Astrocyte (in vitro differentiated cells and primary cell): ENCODE data around the gene CXCL14. TPM values are rescaled to one million over a fixed set of nuclear protein-coding genes. Genes with fewer than 3 reads are reported as not detected.

Experiments used
- DNase-seq: peaks from one replicate; pipeline ENCODE4 v3.0.0-alpha.2; 2010; ENCODE audit warnings: low read depth
- FAIRE-seq: peaks from 2 replicates; lab custom pipeline; 2011; peaks lifted over from hg19 to GRCh38; lab: Jason Lieb, UNC
- H2AFZ ChIP-seq: 2 replicates; pipeline ENCODE4 v1.6.0; 2012; ENCODE audit warnings: low read depth, low read length, inconsistent platforms
- H3K27ac ChIP-seq: 2 replicates; pipeline ENCODE4 v1.5.1; 2011; ENCODE audit warnings: low read depth, low read length, inconsistent platforms
- H3K27me3 ChIP-seq: 2 replicates; pipeline ENCODE4 v1.6.0; 2011; ENCODE audit warnings: low read length, inconsistent platforms; ENCODE audit not compliant: insufficient read depth
- H3K36me3 ChIP-seq: 2 replicates; pipeline ENCODE4 v1.5.1; 2011; ENCODE audit warnings: low read length, inconsistent platforms; ENCODE audit not compliant: insufficient read depth
- H3K4me1 ChIP-seq: 2 replicates; pipeline ENCODE4 v1.5.1; 2011; ENCODE audit warnings: low read length, inconsistent platforms; ENCODE audit not compliant: insufficient read depth
- H3K4me2 ChIP-seq: 2 replicates; pipeline ENCODE4 v1.6.0; 2012; ENCODE audit warnings: low read length, inconsistent platforms
- H3K4me3 ChIP-seq: 2 replicates; pipeline ENCODE4 v1.5.1; 2011; ENCODE audit warnings: low read depth, mild to moderate bottlenecking, low read length, inconsistent platforms; ENCODE audit not compliant: insufficient read depth
- H3K79me2 ChIP-seq: 2 replicates; pipeline ENCODE4 v1.6.0; 2012; ENCODE audit warnings: mild to moderate bottlenecking, low read length, inconsistent platforms; ENCODE audit not compliant: insufficient read depth
- H3K9ac ChIP-seq: 2 replicates; pipeline ENCODE4 v1.6.0; 2012; ENCODE audit warnings: mild to moderate bottlenecking, low read length, inconsistent platforms
- H3K9me3 ChIP-seq: 2 replicates; pipeline ENCODE4 v1.5.1; 2012; ENCODE audit warnings: low read depth, mild to moderate bottlenecking, low read length, inconsistent platforms; ENCODE audit not compliant: insufficient read depth
- H4K20me1 ChIP-seq: 2 replicates; pipeline ENCODE4 v1.6.0; 2012; ENCODE audit warnings: low read length, inconsistent platforms; ENCODE audit not compliant: insufficient read depth
- H3K27ac Mint-ChIP-seq: one replicate; pipeline ENCODE4 v1.8.0; 2021; ENCODE audit warnings: mild to moderate bottlenecking, mixed read lengths; ENCODE audit not compliant: unreplicated experiment
- H3K27me3 Mint-ChIP-seq: one replicate; pipeline ENCODE4 v1.8.0; 2021; ENCODE audit warnings: low read depth, mixed read lengths; ENCODE audit not compliant: unreplicated experiment
- H3K36me3 Mint-ChIP-seq: one replicate; pipeline ENCODE4 v1.8.0; 2021; ENCODE audit warnings: low read depth, mixed read lengths; ENCODE audit not compliant: unreplicated experiment
- H3K4me1 Mint-ChIP-seq: one replicate; pipeline ENCODE4 v1.8.0; 2021; ENCODE audit warnings: low read depth, mixed read lengths; ENCODE audit not compliant: unreplicated experiment
- H3K4me3 Mint-ChIP-seq: one replicate; pipeline ENCODE4 v1.8.0; 2021; ENCODE audit warnings: mild to moderate bottlenecking, moderate library complexity, mixed read lengths; ENCODE audit not compliant: unreplicated experiment
- H3K9me3 Mint-ChIP-seq: one replicate; pipeline ENCODE4 v1.8.0; 2021; ENCODE audit warnings: mild to moderate bottlenecking, mixed read lengths; ENCODE audit not compliant: unreplicated experiment
- EZH2 ChIP-seq: IDR thresholded peaks from 2 replicates; pipeline ENCODE4 v1.6.1; 2012; ENCODE audit warnings: mild to moderate bottlenecking, low read length, inconsistent platforms; ENCODE audit not compliant: insufficient read depth
- total RNA-seq: library from RNA; stranded (reverse); gene quantifications from 2 replicates; pipeline ENCODE4 v1.2.1, GENCODE V29; 2021
- TF ChIP-seq, protein P1 (sequence below): IDR thresholded peaks from 2 replicates; pipeline ENCODE4 v1.5.1; 2011; ENCODE audit warnings: low read depth, mild to moderate bottlenecking, inconsistent platforms, low read length, moderate library complexity; ENCODE audit not compliant: insufficient read depth

CXCL14 gene
- total RNA-seq, 1 donor from 2014 or later: 1.0 TPM

- no peaks in the 10 kb centered on the region for H4K20me1 ChIP-seq
- Mint-ChIP-seq H3K4me1 (no peaks in the 10 kb centered on the region), H3K9me3 (peaks cover 20% of the 10 kb centered on the region), H3K27me3 (peaks cover 91% of the 10 kb centered on the region), H3K36me3 (no peaks in the 10 kb centered on the region), H3K27ac (no peak overlapping the region), H3K4me3 (no peak overlapping the region)
- no peak overlapping the region for H3K4me3 ChIP-seq
- no peak overlapping the region for H3K9ac ChIP-seq
- FAIRE-seq (no peak), DNase-seq (no peak)
- TF ChIP-seq EZH2: no peak
- TF ChIP-seq, protein P1, sequence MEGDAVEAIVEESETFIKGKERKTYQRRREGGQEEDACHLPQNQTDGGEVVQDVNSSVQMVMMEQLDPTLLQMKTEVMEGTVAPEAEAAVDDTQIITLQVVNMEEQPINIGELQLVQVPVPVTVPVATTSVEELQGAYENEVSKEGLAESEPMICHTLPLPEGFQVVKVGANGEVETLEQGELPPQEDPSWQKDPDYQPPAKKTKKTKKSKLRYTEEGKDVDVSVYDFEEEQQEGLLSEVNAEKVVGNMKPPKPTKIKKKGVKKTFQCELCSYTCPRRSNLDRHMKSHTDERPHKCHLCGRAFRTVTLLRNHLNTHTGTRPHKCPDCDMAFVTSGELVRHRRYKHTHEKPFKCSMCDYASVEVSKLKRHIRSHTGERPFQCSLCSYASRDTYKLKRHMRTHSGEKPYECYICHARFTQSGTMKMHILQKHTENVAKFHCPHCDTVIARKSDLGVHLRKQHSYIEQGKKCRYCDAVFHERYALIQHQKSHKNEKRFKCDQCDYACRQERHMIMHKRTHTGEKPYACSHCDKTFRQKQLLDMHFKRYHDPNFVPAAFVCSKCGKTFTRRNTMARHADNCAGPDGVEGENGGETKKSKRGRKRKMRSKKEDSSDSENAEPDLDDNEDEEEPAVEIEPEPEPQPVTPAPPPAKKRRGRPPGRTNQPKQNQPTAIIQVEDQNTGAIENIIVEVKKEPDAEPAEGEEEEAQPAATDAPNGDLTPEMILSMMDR: no peak
- no peak overlapping the region for H2AFZ ChIP-seq
- no peak overlapping the region for H3K27ac ChIP-seq
- H3K4me1 ChIP-seq: no peaks in the 10 kb centered on the region
- H3K79me2 ChIP-seq: no peaks in the 10 kb centered on the region
- H3K27me3 ChIP-seq: peaks cover 40% of the 10 kb centered on the region
- peaks cover 4% of the 10 kb centered on the region for H3K9me3 ChIP-seq
- no peak overlapping the region for H3K4me2 ChIP-seq
- no peaks in the 10 kb centered on the region for H3K36me3 ChIP-seq
Measured at GRCh38 chr5:135526924-135527323, 51.9 kb downstream of the CXCL14 start.

DNA sequence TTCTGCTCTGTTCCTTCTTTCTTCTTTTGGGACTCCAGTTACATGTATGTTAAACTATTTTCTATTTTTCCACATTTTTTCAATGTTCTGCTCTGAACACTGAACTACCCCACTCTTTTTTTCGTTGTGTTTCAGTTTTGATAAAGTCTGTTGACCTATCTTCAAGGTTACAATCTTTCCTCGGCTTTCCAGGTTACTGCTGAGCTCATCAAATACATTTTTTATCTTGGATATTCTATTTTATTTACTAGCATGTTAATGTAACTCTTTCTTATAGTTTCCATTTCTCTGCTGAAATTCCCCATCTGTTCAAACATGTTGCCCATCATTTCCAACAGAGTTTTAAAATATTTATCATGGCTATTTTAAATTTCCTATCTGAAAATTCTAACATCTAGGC is 56.8 kb downstream of the CXCL14 start:
- Histone ChIP-seq H3K4me1 (no peaks in the 10 kb centered on the region), H3K79me2 (no peaks in the 10 kb centered on the region), H3K9ac (no peak overlapping the region), H4K20me1 (no peaks in the 10 kb centered on the region), H3K36me3 (no peaks in the 10 kb centered on the region), H2AFZ (no peak overlapping the region), H3K9me3 (no peaks in the 10 kb centered on the region), H3K27ac (no peak overlapping the region), H3K27me3 (peaks cover 9% of the 10 kb centered on the region), H3K4me2 (no peak overlapping the region), H3K4me3 (no peak overlapping the region)
- no peaks in the 10 kb centered on the region for H3K4me1 Mint-ChIP-seq
- DNase-seq (no peak), FAIRE-seq (no peak)
- peaks cover 71% of the 10 kb centered on the region for H3K27me3 Mint-ChIP-seq
- peaks cover 28% of the 10 kb centered on the region for H3K9me3 Mint-ChIP-seq
- TF ChIP-seq EZH2: no peak
- TF ChIP-seq, protein P1: no peak
- no peak overlapping the region for H3K4me3 Mint-ChIP-seq
- no peaks in the 10 kb centered on the region for H3K36me3 Mint-ChIP-seq
- no peak overlapping the region for H3K27ac Mint-ChIP-seq

Other genes starting within 250 kb of the CXCL14 start
- 121 and 143 TPM in 2 replicates for gene MACROH2A1, start 179.8 kb downstream of the CXCL14 start, total RNA-seq
- not detected in 2 replicates for gene DCANP1, start 131.6 kb downstream of the CXCL14 start, total RNA-seq
- gene TIFAB, start 126.6 kb downstream of the CXCL14 start, total RNA-seq: not detected in 2 replicates
- gene NEUROG1, start 43.0 kb downstream of the CXCL14 start, total RNA-seq: not detected in 2 replicates